Activated naive CD8-positive, alpha-beta T cell treated with anti-CD3 and anti-CD28 coated beads, Interleukin-2, amount 50 U/mL, for 16 hours (primary cell): ENCODE measurements around the gene MTMR3.
"Not testable (repeated sequence)": the region's sequence is repeated elsewhere in the genome, so short reads cannot be mapped to it uniquely, and the experiment has no call there.

Experiments used
- DNase-seq: peaks from one replicate; pipeline ENCODE4 v3.0.0-alpha.2; 2020; ENCODE audit warnings: low read depth, low spot score

Gene MTMR3

GRCh38 chr22:29883045-29883774 is at the start of gene MTMR3:
Gene MTMR3 (plus strand): TSS chr22:29883174. CDS start chr22:29971060, 87,886 bp downstream.
- DNase-seq, result peak; percentile 85

- DNase-seq, result no peak
These were observed 49.5 kb upstream of the MTMR3 start for GRCh38 chr22:29833392-29833965.

- DNase-seq, result no peak
These were observed 48.9 kb upstream of the MTMR3 start for GRCh38 chr22:29834046-29834445.

GRCh38 chr22:29836791-29837370 is 46.1 kb upstream of the MTMR3 start:
- not testable (repeated sequence) for DNase-seq

- peak; percentile 98 for DNase-seq
These were observed 45.0 kb upstream of the MTMR3 start, which contains the start of gene ASCC2 for GRCh38 chr22:29837741-29838598. Gene ASCC2 (minus strand): TSS chr22:29838274. CDS start chr22:29832325, 5,949 bp downstream.

GRCh38 chr22:29838599-29838956 is 44.4 kb upstream of the MTMR3 start:
- DNase-seq, result no peak

- DNase-seq, result no peak
These were observed 43.9 kb upstream of the MTMR3 start for GRCh38 chr22:29839039-29839438.

- DNase-seq, result no peak
These were observed 42.5 kb upstream of the MTMR3 start for GRCh38 chr22:29840498-29840897.

- no peak for DNase-seq
These were observed 40.8 kb upstream of the MTMR3 start for GRCh38 chr22:29842172-29842571.

GRCh38 chr22:29842740-29843139 is 40.2 kb upstream of the MTMR3 start:
- no peak for DNase-seq

- no peak for DNase-seq
These were observed 36.7 kb upstream of the MTMR3 start for GRCh38 chr22:29846290-29846689.

- no peak for DNase-seq
These were observed 34.9 kb upstream of the MTMR3 start for GRCh38 chr22:29848111-29848510.

- no peak for DNase-seq
These were observed 28.5 kb upstream of the MTMR3 start for GRCh38 chr22:29854432-29854831.

- DNase-seq, result no peak
These were observed 27.3 kb upstream of the MTMR3 start for GRCh38 chr22:29855611-29856181.

GRCh38 chr22:29856496-29856895 is 26.5 kb upstream of the MTMR3 start:
- no peak for DNase-seq

GRCh38 chr22:29859030-29859429 is 23.9 kb upstream of the MTMR3 start:
- DNase-seq, result not testable (repeated sequence)

- no peak for DNase-seq
These were observed 22.8 kb upstream of the MTMR3 start for GRCh38 chr22:29860006-29860766.

- DNase-seq, result no peak
These were observed 21.2 kb upstream of the MTMR3 start for GRCh38 chr22:29861672-29862297.

GRCh38 chr22:29865572-29865971 is 17.4 kb upstream of the MTMR3 start:
- not testable (repeated sequence) for DNase-seq

- DNase-seq, result no peak
These were observed 15.7 kb upstream of the MTMR3 start for GRCh38 chr22:29867260-29867659.
